NB4 (cell line): ENCODE data around the gene MMP24.
A peak's percentile ranks its signal among the peaks of the same experiment; 100 is the strongest.
"Not testable (repeated sequence)": the region's sequence is repeated elsewhere in the genome, so short reads cannot be mapped to it uniquely, and the experiment has no call there.

ENCODE experiments used
- DNase-seq: peaks from one replicate; pipeline ENCODE4 v3.0.0; 2010; ENCODE audit warnings: low read depth
- H3K4me3 ChIP-seq: one replicate; pipeline ENCODE4 v1.5.1; 2011; ENCODE audit warnings: mild to moderate bottlenecking, low read depth, low read length, moderate library complexity
- MYC ChIP-seq: IDR thresholded peaks from 2 replicates; pipeline ENCODE4 v1.6.1; 2011; ENCODE audit warnings: low read depth, low read length
- POLR2A ChIP-seq: IDR thresholded peaks from 2 replicates; pipeline ENCODE4 v1.6.1; 2011; ENCODE audit warnings: mild to moderate bottlenecking; ENCODE audit not compliant: insufficient read length; ENCODE audit errors: extremely low read depth
- TF ChIP-seq, protein P1 (sequence below): IDR thresholded peaks from one replicate; pipeline ENCODE4 v1.5.1; 2012; ENCODE audit warnings: low read depth, low read length
- TF ChIP-seq, protein P2 (sequence below): IDR thresholded peaks from 2 replicates; pipeline ENCODE4 v1.6.1; 2011; ENCODE audit warnings: low read depth, low read length

MMP24 gene

DNA sequence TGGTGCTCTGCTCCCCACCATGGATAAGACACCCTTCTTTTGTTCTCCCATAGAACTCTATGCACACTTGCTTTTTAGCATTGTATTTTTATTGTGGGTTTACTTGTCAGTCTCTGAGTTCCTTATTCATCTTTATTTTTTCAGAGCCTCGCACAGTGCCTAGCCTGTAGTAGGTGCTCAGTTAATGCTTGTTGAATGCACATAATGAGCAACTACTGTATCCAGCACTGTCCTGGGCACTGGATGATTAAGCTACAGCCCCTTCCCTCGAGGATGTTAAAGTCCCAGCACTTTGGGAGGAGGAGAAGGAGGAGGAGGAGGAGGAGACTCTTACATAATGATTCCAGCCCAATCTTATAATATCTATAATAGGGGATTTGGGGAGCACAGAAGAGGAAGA, 16.8 kb downstream of the MMP24 start:
- no peak overlapping the region for H3K4me3 ChIP-seq
- DNase-seq, result no peak
- TF ChIP-seq, protein P1, sequence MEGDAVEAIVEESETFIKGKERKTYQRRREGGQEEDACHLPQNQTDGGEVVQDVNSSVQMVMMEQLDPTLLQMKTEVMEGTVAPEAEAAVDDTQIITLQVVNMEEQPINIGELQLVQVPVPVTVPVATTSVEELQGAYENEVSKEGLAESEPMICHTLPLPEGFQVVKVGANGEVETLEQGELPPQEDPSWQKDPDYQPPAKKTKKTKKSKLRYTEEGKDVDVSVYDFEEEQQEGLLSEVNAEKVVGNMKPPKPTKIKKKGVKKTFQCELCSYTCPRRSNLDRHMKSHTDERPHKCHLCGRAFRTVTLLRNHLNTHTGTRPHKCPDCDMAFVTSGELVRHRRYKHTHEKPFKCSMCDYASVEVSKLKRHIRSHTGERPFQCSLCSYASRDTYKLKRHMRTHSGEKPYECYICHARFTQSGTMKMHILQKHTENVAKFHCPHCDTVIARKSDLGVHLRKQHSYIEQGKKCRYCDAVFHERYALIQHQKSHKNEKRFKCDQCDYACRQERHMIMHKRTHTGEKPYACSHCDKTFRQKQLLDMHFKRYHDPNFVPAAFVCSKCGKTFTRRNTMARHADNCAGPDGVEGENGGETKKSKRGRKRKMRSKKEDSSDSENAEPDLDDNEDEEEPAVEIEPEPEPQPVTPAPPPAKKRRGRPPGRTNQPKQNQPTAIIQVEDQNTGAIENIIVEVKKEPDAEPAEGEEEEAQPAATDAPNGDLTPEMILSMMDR, result no peak
- TF ChIP-seq MYC (no peak), POLR2A (no peak)
- TF ChIP-seq, protein P2, sequence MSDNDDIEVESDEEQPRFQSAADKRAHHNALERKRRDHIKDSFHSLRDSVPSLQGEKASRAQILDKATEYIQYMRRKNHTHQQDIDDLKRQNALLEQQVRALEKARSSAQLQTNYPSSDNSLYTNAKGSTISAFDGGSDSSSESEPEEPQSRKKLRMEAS, result no peak

DNA sequence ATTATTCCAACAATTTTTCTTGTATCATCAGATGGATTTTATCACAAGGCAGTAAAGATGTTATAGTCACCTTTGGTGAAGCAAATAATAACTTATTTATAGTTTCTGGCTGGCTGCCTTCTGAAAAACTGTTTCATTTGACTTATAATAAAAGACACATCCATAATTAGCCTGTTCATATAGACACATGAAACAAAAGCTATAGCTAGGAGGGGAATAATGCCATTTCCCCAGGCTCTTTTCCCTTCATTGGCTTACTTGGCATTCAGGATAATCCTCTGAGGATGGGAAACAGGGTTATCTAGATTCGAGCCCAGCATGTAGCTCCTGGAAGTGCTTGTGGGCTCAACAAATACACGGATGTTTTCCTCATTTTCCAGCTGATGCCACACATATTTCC, 17.5 kb downstream of the MMP24 start:
- no peak for DNase-seq
- TF ChIP-seq, protein P1, result no peak
- TF ChIP-seq, protein P2, result no peak
- no peak for TF ChIP-seq POLR2A
- no peak for TF ChIP-seq MYC
- no peak overlapping the region for H3K4me3 ChIP-seq

DNA sequence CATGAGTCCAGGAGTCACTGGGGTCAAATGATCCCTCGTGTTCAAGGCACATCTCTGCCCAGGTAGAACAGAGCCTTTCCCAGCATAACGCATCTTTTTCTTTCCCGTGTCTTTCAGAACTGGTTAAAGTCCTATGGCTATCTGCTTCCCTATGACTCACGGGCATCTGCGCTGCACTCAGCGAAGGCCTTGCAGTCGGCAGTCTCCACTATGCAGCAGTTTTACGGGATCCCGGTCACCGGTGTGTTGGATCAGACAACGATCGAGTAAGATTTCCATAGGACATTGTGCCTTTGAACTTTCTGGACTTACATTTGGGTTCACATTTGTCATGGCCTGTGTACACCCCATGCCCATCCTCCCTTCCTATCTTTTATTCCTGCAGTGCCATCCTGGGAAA, 20.2 kb downstream of the MMP24 start:
- TF ChIP-seq, protein P2, result no peak
- TF ChIP-seq POLR2A (no peak), MYC (no peak)
- TF ChIP-seq, protein P1, result no peak
- DNase-seq, result no peak
- no peak overlapping the region for H3K4me3 ChIP-seq

DNA sequence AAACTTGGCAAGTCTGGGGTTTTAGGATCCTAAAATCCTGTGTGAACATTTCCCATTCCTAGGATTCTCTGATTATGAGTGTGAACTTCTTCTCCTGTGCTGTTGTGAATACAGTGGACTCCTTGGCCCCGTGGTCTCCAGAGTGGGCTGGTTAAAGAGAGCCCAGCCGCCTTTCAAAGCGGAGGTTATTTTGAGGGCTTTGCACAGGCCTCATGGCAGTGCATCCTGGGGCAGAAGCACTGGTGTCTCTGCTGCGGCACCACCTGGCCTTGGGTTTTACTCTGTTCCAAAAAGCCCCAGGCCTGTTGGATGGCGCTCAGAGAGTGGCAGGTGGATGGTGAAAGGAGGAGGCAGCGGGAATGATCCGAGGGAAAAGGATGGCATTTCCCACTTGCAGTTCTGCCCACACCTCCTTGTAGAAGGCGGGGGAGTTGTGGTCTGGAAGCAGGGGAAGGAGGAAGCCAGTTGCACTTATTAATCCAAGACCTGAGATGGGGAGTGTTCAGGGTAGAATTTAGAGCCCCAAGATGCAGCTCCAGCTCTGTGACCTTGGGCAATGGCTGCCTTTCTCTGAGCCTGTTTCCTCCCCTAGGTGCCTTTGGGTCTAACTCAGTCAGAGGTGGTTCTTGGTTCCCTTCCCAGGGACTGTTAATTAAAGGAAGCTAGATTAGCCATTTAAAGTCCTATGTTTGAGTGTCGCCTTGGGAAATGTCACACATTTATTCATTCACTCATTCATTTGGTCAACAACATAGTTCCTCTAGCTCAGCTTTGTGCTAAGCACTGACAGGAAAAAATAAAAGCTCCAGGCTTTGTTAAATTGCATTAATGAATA, 22.4 kb downstream of the MMP24 start:
- TF ChIP-seq POLR2A, result no peak
- TF ChIP-seq, protein P2, result no peak
- TF ChIP-seq, protein P1, result no peak
- TF ChIP-seq MYC, result no peak
- DNase-seq, result peak; percentile 20
- no peak overlapping the region for H3K4me3 ChIP-seq

DNA sequence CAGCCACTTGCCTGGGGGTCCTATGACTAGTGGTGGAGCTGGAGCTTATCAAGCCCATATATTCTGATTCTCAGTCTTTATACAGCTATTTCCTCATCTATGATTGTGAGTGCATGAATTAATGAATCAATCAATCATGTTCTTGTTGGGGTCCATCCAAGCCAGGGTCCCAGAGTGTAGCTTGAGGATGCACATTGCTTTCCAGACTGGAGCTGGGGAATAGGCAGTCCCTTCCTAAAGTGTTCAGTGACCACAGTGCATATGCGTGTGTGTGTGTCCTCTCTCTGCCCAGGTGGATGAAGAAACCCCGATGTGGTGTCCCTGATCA, 25.1 kb downstream of the MMP24 start:
- H3K4me3 ChIP-seq, result no peak overlapping the region
- no peak for DNase-seq
- TF ChIP-seq, protein P1, result no peak
- no peak for TF ChIP-seq MYC
- no peak for TF ChIP-seq POLR2A
- TF ChIP-seq, protein P2, result no peak

DNA sequence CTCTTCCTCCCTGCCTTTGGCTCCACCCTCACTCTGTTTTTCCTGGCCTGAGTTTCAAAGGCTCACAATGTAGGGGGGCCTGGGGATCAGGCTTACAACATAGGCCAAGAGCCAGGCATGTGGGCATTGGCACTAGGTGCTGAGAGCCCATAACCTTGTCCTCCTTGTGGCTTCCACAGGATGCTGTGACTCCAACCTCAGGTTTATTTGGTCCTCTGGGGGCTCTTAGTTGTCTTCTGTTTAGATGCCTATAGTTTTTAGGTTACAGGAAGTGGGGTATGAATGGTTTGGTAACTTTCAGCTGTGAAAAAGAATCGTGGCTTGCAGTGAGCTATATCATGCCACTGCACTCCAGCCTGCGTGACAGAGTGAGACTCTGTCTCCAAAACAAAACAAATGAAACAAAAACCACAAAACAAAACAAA, 25.6 kb downstream of the MMP24 start:
- peak; percentile 37 for DNase-seq
- H3K4me3 ChIP-seq, result no peak overlapping the region
- TF ChIP-seq, protein P1, result no peak
- TF ChIP-seq POLR2A (no peak), MYC (no peak)
- TF ChIP-seq, protein P2, result no peak

DNA sequence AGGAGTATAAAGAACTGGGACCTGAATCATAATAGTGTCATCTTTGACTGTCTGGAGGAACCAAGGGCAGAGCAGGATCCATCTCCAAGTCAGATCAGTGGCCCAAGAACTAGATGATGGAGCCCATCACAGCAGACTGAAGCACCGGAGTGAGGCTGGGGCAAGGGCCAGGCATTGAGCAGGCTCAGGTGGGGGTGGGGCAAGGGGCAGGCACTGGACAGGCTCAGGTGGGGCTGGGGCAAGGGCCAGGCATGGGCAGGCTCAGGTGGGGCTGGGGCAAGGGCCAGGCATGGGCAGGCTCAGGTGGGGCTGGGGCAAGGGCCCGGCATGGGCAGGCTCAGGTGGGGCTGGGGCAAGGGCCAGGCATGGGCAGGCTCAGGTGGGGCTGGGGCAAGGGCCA, 26.1 kb downstream of the MMP24 start:
- DNase-seq, H3K4me3 ChIP-seq: not testable (repeated sequence)
